ENCODE results near the gene TJP1.
"Not testable (repeated sequence)": the region's sequence is repeated elsewhere in the genome, so short reads cannot be mapped to it uniquely, and the experiment has no call there.

The TJP1 gene

DNA sequence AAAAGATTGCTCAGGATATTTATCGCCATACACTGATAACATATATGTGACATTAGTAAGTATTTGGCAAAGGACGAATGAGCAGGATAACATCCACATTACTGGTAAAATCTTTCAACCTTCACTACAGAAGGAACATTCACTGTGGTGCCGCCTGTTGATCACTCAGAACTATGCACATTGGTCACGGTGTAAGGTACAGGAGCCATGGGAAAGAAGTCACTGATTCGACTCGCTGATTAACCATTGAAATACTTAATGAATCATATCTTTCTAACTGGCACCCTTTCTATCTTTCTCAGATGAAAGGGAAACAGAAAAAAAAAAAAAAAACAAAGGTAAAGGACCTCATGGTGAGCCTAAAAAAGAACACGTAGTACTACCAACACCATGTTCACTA, 68.8 kb downstream of the TJP1 start:
- no peak for DNase-seq (ENCODE audit: low read depth)

DNA sequence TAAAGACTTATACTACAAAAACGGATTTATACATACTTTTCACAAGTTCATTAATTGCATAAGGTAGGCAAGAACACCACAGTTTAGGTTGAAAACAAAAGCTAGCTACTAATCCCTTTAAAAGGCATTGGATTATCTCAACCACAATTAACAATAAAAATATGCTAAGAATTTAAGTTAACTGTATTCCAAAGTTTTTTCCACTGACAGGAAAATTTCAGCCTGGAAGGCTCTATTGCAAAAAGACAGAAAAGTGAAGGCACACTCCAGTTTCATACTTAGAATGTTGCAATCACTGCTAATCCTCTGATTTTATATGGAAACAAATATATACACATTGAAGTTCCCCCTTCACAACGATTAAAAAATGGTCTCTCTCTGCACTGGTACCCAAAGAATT, 71.5 kb downstream of the TJP1 start:
- no peak for DNase-seq (ENCODE audit: low read depth)

DNA sequence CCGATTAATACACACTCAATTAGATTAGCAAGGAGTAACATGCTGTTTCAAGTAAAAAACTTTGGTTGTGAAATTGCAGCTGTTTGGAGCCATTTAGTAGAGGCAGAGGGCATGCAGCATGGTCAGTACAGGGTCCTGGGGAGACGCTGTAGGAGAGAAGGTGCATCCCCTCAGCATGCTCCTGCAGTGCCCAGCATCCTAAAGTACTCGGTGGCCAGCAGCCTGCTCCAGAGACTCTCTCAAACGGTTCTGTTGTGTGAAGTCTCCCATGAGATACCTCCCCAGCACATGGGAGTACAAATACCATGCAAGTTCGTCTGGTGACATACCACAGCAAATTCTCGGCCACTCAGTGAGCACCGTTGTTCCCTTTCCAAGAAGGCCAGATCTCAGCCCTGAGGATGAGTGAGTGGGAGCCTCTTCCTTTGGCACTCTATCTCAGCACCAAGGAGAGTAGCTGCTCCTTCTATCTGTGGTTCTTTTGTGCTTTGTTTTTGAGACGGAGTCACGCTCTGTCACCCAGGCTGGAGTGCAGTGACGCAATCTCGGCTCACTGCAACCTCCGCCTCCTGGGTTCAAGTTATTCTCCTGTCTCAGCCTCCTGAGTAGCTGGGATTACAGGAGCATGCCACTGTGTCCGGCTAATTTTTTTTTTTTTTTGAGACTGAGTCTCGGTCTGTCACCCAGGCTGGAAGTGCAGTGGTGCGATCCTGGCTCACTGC, 72.7 kb downstream of the TJP1 start:
- no peak for DNase-seq (ENCODE audit: low read depth)

DNA sequence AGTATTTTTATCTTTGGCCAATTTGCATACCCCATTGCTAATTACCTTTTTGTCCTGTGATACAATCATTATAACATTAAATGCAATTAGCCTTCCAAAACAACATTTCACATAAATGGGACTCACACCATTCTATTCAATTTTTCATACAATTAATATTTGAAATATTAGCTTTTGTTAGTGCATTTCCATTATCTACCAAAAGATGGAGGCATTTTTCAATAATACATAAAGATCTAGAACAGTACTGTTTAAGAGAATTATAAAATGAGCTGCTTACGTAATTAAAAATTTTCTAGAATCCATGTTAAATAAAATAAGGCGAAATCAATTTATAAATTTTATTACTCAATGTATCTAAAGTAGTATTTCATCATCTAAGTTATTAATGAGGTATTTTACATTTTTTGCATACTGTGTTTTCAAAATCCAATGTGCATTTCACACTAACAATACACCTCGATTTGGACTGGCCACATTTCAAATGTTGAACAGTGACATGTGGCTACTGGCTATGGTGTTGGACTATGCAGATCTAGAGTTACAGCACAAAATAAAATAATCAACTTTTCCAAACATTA, 74.3 kb downstream of the TJP1 start:
- no peak for DNase-seq (ENCODE audit: low read depth)

DNA sequence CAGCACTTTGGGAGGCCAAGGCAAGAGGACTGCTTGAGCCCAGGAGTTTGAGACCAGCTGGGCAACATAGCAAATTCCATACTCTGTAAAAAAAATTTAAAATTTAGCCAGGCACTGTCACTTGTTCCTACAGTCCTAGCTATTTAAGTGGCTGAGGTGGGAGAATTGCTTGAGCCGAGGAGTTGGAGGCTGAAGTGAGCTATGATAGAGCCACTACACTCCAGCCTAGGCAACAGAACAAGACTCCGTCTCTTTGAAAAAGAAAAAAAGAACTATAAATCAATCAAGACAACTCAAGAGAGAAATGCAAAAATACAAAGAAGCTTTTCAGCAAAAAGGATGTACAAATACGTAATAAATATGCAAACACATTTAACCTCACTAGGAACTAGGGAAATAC, 78.8 kb downstream of the TJP1 start:
- no peak for DNase-seq (ENCODE audit: low read depth)

DNA sequence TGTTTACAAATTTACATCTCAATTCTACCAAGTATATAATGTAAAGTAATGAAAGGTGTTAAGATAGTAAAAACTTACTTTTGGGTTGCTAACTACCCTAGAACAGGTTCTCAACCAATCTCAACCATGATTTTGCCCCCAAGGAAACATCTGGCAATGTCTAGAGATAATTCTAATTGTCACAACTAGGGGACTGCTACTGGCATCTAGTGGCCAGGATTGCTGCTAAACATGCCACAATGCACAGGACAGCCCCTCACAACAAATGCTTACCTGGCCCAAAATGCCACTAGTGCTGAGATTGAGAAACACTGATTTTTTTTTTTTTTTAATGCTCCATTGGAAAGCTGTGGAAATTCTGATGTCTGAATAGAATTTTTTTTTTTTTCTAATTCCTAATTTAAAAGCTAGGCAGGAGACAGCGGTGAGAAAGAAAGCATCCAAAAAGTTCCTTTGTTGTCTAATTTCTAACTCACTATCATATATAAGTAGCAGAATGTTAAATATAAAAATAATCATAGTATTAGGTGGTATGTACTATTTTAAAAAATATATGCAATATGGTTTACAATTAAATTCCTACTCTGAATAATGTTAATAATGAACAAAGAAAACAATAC, 81.5 kb downstream of the TJP1 start:
- no peak for DNase-seq (ENCODE audit: low read depth)

DNA sequence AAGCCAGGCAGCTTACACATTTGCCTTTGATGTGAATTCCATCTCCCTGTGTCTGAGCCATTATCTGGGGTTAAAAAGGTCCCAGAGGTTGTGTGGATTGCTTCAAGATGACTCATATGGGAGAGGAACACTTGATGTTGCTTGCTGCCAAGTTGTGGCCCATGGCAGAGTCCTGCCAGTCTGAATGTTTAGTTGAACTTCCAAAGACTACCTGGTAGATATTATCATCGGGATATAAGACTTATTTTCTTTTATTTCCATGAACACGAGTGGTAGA, 85.6 kb downstream of the TJP1 start:
- DNase-seq (ENCODE audit: low read depth): no peak

DNA sequence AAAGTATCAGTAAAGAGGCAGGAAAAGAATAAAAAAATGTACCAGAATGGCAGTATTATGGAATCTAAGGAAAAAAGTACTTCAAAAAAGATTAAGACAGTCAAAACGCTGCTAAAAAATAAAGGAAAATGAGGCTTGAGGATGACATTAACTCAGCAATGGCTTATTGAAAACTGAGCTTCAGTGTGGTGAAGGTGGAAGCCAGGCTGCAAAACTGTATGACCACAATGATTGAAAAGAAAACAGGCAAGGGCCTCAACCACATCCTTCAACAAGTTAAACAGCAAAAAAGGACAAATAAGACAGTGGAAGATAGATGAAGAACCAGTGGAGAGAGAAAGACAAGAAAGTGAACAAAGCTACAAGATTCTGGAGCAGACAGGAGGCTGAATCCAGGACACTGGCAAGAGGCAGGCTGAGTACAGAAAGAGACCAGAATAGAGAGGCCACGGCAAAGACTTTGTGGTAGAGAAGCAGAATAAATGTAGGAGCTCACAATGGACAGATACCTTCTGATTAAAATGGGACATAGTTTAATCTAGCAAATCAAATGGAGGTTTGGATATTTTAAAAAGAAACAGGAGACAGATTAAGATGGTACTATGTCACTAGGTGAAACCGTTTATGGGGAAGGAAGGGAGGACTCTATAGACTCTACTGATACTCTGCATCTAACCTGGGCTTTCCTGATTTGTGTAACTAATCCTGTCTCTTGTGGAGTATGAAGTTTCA, 86.1 kb downstream of the TJP1 start:
- no peak for DNase-seq (ENCODE audit: low read depth)

DNA sequence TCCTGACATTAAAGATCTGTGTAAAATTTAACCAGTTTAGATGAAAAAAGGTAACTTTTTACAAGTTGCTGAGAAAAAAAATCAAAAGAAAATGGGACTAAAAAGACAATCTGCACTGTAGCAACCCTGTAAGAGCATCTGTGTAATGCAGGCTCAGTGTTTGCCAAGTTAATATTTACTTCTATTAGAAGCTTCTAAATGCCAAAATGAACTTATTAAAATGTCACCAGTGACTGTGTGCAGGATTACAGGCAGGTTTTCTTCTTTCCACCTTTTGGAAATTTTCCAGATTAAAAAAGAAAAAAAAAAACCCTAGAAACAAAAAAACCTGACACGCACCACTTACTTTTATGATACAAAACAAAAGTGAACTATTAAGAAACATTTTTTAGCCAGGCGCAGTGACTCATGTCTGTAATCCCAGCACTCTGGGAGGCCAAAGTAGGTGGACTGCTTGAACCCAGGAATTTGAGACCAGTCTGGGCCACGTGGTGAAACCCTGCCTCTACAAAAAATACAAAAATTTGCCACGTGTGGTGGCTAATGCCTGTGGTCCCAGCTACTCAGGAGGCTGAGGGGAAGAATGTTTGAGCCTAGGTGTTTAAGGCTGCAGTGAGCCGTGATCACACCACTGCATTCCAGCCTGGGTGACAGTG, 87.2 kb downstream of the TJP1 start:
- no peak for DNase-seq (ENCODE audit: low read depth)

DNA sequence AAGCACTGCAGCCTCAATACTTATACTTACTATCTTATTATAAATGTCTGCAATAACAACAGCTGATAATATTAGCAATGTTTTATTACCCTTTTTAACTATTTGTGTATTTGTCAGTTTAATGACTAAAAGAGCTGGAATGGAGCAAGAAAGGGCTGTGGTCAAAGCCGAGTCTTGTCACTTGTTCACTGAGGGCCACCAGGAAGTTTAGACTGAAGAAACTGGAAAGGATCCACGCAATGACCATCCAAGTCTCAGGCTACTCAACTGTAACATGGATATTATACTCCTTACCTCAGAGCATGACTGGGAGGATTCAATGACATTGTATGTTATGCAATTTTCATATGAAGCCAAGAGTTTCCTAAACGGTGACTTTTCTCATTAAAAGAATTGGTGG, 90.4 kb downstream of the TJP1 start:
- no peak for DNase-seq (ENCODE audit: low read depth)

DNA sequence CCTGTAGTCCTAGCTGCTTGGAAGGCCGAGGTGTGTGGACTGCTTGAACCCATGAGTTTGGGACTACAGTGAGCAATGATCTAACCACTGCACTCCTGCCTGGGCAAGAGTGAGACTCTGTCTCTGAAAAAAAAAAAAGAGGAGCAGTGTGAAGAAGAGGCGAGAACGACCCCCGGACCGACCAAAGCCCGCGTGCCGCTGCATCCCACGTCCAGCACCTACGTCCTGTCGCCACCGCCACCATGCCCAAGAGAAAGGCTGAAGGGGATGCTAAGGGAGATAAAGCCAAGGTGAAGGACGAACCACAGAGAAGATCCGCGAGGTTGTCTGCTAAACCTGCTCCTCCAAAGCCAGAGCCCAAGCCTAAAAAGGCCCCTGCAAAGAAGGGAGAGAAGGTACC, 91.8 kb downstream of the TJP1 start:
- DNase-seq (ENCODE audit: low read depth): not testable (repeated sequence)

DNA sequence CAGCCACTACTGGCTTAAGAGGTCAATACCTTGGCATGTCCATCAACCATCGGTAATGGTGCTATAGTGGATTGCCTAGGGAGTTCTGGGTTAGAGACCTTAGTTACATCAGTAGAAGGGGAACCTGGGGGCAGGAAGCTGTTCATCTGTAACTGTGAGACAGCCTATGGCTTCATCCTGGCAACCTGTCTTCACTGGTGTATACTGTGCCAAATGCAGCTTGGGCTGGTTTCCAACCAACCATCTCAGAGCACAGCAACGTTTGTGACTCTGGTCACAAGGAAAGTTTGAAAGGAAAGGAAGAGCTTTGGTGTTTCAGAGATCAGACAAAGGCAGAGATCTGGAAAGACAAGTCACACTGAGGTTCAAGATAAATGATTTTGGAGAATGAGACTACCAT, 93.8 kb downstream of the TJP1 start:
- DNase-seq (ENCODE audit: low read depth): no peak

DNA sequence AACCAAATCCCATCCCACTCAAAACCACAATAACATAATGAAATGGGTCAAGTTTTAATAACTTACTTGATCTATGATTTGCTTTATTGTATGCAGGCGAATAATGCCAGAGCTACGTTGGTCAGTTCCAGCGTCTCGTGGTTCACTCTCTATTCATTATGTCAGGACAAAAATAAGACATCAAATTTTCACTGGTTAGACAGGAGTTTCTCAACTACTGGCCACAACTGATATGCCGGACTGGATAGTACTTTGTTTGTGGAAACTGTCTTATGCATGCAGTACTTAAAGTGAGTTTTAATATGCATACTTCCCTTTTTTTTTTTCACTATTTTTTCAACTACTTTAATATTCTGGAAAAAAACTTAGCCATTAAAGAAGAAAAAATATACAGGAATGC, 94.4 kb downstream of the TJP1 start:
- no peak for DNase-seq (ENCODE audit: low read depth)

DNA sequence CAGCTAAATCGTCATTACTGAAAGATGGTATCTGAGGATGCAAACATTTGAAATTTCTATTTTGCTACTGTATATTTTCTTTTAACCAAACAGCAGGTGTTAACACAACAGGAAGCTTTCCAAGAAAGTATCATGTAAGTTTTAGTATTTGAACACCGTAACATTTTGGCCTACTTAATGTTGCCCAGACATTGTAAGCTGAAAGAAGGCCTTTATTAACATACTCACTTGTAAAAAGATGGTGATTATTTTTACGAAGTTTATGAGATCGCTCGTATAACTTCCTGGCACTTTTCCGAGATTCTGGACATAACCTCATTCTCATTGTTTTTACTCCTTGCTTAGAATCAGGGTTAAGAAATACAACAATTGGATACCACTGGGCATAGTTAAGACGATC, 95.7 kb downstream of the TJP1 start:
- DNase-seq (ENCODE audit: low read depth): no peak

DNA sequence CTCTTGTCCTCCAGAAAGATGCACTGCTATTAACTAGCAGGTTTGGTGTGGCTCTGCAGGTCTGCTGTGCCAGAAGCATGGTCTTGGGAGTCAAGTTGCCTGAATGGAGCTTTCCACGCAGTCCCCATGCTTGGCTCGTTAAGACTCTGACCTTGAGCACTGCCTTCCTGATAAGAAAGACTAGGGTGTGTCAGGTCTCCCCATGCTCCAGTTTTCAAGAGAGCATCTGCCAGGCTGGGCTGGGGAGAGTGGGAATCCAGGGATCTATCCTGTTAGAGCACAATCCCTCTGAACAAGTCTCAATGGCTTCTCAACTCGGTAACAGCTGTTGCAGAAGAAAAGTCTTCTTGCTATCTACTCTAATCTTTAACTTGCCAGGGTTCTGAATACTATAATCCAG, 98.2 kb downstream of the TJP1 start:
- no peak for DNase-seq (ENCODE audit: low read depth)

DNA sequence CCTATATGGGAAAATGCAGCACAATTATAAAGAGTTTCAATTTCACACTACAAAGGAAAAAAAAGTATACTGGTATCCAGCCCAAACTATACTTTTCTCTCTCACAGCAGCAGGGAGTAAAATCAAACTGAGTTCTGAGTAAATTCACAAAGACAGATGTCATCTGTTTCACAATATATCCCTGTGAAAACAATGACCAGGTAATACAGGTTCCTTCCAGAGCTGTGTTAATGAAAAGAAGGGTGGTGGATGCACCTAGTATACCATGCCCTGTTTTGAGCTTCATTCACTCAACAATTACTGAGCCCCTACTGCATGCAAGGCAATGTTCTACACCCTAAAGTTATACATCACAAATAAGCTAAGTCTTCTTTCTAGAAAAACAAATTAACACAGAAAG, 108.5 kb downstream of the TJP1 start:
- no peak for DNase-seq (ENCODE audit: low read depth)

DNA sequence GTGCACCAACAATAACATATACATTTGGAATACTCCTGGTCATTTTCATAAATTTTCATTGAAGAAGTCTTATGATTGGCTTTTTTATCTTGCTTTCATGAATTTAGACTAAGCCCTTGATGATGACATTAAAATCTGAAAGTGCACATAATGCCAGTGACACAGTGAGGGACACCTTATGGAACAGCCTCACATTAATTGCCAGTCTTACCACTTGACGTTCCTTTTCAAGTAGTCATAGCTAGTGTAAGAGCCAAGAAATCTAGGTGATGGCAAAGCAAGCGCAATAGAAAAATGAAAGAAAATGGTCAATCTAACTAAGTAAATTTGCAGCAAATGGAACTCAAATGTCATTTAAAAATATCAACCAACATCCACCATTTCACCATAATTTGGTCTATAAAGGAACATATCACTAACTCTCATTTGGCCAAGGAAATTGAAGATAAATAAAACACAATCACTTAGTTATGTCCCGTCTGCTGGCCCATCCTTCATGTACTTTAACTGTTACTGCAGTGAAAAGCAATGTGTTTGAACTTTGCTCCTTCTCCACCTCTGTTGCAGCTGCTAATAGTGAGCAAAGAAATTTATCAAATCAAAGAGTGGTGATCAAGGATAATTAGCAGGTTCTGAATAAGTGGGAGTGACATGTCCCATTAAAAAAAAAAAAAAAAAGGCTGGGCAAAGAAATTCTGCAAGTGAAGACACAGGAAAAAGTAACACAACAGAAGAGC, 110.0 kb downstream of the TJP1 start:
- DNase-seq (ENCODE audit: low read depth): no peak

DNA sequence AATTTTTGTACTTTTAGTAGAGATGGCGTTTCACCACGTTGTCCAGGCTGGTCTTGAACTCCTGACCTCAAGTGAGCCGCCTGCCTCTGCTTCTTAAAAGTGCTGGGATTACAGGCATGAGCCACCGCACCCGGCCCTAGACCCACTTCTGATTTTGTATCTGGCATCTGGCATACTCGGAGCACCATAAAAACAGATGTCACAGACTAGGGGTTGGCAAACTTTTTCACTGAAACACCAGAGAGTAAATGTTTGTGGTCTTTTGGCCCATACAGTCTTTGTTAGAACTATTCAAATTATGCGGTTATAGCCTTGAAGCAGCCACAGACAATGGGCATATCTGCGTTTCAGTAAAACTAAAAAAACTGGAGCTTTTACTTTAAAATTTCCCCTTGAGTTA, 110.7 kb downstream of the TJP1 start:
- DNase-seq (ENCODE audit: low read depth): no peak

DNA sequence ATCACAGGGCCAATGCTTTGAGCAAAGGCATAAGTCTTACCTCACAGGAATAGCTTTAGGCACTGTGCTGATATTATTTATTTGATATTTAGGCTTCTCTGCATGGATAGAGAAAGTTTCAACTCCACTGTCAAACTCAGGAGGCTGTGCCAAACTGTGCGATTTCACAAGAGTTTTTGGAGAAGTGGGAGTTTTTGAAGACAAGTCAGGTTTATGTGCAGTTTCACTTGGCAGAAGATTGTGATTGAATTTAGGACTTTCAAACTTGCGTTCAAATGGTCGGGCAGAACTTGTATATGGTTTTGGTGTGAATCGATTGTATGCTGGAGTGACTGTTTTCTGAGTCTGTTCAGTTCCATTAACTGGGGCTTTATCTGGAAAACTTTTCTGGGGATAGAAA, 113.7 kb downstream of the TJP1 start:
- no peak for DNase-seq (ENCODE audit: low read depth)

DNA sequence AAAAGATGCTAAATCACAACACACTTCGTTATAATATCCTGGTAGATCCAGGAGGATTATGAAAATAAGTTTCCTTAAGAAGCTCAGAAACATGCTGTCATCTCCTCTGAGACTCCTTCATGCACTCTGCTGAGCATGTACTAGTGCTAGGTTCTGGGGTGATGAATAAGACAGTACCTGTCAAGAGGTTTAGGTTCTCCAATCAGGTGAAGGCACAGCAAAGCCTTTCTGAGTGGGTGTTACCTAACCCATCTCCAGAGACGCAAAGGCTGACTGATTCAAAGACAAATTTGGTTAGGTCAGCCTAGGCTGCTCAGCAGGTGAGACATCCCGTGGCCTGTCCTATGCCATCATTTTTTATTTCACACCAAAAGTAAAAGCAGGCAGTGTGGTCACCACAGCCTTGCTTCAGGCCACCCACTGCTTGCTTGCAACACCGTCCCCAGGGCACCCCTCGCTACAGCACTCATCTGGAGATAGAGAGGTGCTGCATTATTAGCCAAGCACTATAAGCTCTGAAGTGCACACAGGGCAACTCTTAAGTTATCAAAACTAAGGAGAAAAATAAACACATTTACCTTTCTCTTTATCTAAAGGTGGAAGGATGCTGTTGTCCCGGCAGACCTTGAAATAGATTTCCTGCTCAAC, 117.2 kb downstream of the TJP1 start:
- DNase-seq (ENCODE audit: low read depth): no peak

DNA sequence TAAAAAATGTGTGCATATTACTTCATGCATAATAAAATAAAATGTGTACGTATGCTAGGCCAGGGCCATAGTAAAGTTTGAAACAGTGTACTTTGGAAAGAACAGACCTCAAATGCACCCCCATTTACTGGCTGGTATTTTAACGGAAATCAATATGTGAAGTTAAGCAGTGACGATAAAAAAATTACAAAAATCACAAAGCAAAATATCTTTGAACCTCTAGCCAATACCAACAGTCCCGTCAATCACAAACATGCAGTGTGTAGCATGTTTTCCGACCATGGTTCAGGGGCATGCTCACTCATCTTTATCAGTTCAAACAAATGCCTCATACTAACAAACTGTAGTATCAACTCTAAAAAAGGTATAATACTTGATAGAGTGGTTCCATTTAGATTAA, 121.1 kb downstream of the TJP1 start:
- DNase-seq (ENCODE audit: low read depth): no peak

DNA sequence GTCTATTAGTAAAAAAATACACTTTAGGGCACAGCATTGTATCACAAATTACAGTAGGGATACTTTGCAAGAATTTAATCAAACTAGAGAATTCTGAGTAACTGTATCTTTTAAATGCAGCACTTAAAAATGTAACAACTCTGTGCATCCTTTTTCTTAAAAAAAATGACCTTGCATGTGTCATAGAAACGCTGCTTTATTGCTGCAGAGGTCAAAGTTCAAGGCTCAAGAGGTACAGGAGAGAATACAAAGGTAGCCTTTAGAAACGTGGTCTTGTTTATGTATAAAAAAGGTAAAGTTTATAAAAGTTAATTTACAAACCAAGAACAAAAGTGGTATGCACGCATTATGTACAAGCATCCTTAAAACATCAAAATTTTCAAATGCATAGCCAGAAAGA, 122.0 kb downstream of the TJP1 start:
- no peak for DNase-seq (ENCODE audit: low read depth)
